Adrenal gland (tissue), 5 donors: Measurements from ENCODE around the gene POLR3A.

Source experiments
- POLR2A ChIP-seq, 2 donors: fragments of 450-650 bp; IDR thresholded peaks; one replicate each; pipeline ENCODE4 v1.6.1; 2017; ENCODE audit warnings: antibody characterized with exemption in 2 of 2, mild to moderate bottlenecking in 2 of 2, moderate library complexity in 1 of 2
- TF ChIP-seq, protein P1 (sequence below), 6 experiments: fragments of 450-650 bp in 4 of 6; fragments of 200-600 bp in 2 of 6; sonication (generic) in 1 of 6; IDR thresholded peaks; 1 replicate in 5 of 6; 2 replicates in 1 of 6; pipeline versions ENCODE4 v1.5.1 to v1.8.0; 2016 to 2021; ENCODE audit warnings: antibody characterized with exemption in 6 of 6, mild to moderate bottlenecking in 2 of 6, moderate library complexity in 1 of 6
- donor health status: DM: no; HTN: no; CAD: no.

DNA sequence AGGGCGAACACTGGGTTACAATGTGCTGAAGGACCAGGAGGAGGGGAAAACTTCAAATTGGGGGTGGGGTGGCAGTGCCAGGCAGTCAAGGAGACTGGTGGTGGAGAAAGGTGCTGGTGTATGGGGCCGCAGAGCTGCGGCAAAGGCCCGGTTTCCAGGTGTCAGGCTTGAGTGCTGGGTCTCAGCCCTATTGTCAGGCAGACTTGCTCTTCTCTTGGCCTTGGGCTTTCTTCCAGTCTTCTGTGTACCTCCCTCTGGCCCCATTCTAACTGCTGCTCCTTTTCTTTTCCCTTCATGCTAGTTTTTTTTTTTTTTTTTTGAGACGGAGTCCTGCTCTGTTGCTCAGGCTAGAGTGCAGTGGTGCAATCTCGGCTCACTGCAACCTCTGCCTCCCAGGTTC lies 51.0 kb downstream of the POLR3A start:
- no peak for TF ChIP-seq POLR2A (IDR thresholded peaks at IDR 0.05)
- TF ChIP-seq, protein P1, sequence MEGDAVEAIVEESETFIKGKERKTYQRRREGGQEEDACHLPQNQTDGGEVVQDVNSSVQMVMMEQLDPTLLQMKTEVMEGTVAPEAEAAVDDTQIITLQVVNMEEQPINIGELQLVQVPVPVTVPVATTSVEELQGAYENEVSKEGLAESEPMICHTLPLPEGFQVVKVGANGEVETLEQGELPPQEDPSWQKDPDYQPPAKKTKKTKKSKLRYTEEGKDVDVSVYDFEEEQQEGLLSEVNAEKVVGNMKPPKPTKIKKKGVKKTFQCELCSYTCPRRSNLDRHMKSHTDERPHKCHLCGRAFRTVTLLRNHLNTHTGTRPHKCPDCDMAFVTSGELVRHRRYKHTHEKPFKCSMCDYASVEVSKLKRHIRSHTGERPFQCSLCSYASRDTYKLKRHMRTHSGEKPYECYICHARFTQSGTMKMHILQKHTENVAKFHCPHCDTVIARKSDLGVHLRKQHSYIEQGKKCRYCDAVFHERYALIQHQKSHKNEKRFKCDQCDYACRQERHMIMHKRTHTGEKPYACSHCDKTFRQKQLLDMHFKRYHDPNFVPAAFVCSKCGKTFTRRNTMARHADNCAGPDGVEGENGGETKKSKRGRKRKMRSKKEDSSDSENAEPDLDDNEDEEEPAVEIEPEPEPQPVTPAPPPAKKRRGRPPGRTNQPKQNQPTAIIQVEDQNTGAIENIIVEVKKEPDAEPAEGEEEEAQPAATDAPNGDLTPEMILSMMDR (IDR thresholded peaks at IDR 0.05) = no peak
